K562 (cell line): ENCODE results near the gene CILP. TPM values are rescaled to one million over a fixed set of nuclear protein-coding genes. Genes with fewer than 3 reads are reported as not detected.
A peak's percentile ranks its signal among the peaks of the same experiment; 100 is the strongest.

Experiments
- DPF2 ChIP-seq: fragments of 450-650 bp; IDR thresholded peaks from 2 replicates; pipeline ENCODE4 v1.6.1; 2016
- GATAD2B ChIP-seq: fragments of 450-650 bp; IDR thresholded peaks from 2 replicates; pipeline ENCODE4 v1.6.1; 2017; ENCODE audit warnings: mild to moderate bottlenecking, borderline replicate concordance
- HBP1 ChIP-seq: fragments of 450-650 bp; formaldehyde crosslinking; IDR thresholded peaks from 2 replicates; pipeline ENCODE4 v1.4.0; 2022; ENCODE audit warnings: missing genetic modification characterization
- HCFC1 ChIP-seq: IDR thresholded peaks from 2 replicates; pipeline ENCODE4 v1.6.1; 2012; ENCODE audit warnings: low read depth, low read length, improper control_type of control experiment
- L3MBTL2 ChIP-seq: fragments of 450-650 bp; IDR thresholded peaks from 2 replicates; pipeline ENCODE4 v1.6.1; 2016; ENCODE audit warnings: mild to moderate bottlenecking, moderate library complexity
- MYC ChIP-seq, 2 experiments: fragments of 250-450 bp in 1 of 2; sonication (Bioruptor Pico) in 1 of 2; IDR thresholded peaks; 2 replicates each; pipeline versions ENCODE4 v1.5.1 to v1.6.1; 2012 to 2021; ENCODE audit warnings: low read depth in 2 of 2, borderline replicate concordance in 1 of 2, improper control_type of control experiment in 1 of 2, low read length in 1 of 2, mild to moderate bottlenecking in 1 of 2, moderate library complexity in 1 of 2
- NEUROD1 ChIP-seq: fragments of 150-350 bp; IDR thresholded peaks from 2 replicates; pipeline ENCODE4 v1.6.1; 2014; ENCODE audit warnings: borderline replicate concordance, low read length, low read depth; ENCODE audit not compliant: partially characterized antibody
- NFE2 ChIP-seq: IDR thresholded peaks from 2 replicates; pipeline ENCODE4 v1.6.1; 2014; ENCODE audit warnings: antibody characterized with exemption, low read depth
- NR2C1 ChIP-seq, 2 experiments: fragments of 450-650 bp; IDR thresholded peaks; 2 replicates each; pipeline ENCODE4 v1.6.1; 2017; ENCODE audit warnings: mild to moderate bottlenecking in 2 of 2, antibody characterized with exemption in 1 of 2, inconsistent platforms in 1 of 2, missing compliant biosample characterization in 1 of 2, missing genetic modification characterization in 1 of 2
- PKNOX1 ChIP-seq: fragments of 450-650 bp; IDR thresholded peaks from 2 replicates; pipeline ENCODE4 v1.6.1; 2016
- PURB ChIP-seq: sonication (generic); formaldehyde crosslinking; IDR thresholded peaks from 2 replicates; pipeline ENCODE4 v1.9.0; 2021; ENCODE audit warnings: low read depth, mild to moderate bottlenecking, missing genetic modification reagents
- RBM39 ChIP-seq: fragments of 200-400 bp; formaldehyde crosslinking; optimal IDR thresholded peaks from 2 replicates; pipeline ENCODE3; 2018; ENCODE audit warnings: low read depth, low read length
- SMAD2 ChIP-seq: fragments of 150-350 bp; IDR thresholded peaks from 2 replicates; pipeline ENCODE4 v1.6.1; 2014; ENCODE audit warnings: low read depth, mild to moderate bottlenecking, low read length
- SMARCA4 ChIP-seq: fragments of 450-650 bp; IDR thresholded peaks from 2 replicates; pipeline ENCODE4 v1.6.1; 2016
- TEAD1 ChIP-seq, 2 experiments: fragments of 450-650 bp in 1 of 2; sonication (generic) in 1 of 2; formaldehyde crosslinking; IDR thresholded peaks; 2 replicates each; pipeline versions ENCODE4 v1.4.0 to v1.8.0; 2020 to 2022; ENCODE audit warnings: mild to moderate bottlenecking in 2 of 2, missing genetic modification reagents in 1 of 2
- ZBTB11 ChIP-seq, 3 experiments: fragments of 200-800 bp in 1 of 3; fragments of 250-450 bp in 1 of 3; fragments of 450-650 bp in 1 of 3; sonication (Bioruptor Pico) in 1 of 3; sonication (Bioruptor generic) in 1 of 3; formaldehyde crosslinking in 1 of 3; IDR thresholded peaks; 2 replicates each; pipeline versions ENCODE4 v1.6.1 to v1.8.0; 2016 to 2022; ENCODE audit warnings: mild to moderate bottlenecking in 2 of 3, missing genetic modification characterization in 2 of 3, missing compliant biosample characterization in 1 of 3, moderate library complexity in 1 of 3
- ZNF274 ChIP-seq: IDR thresholded peaks from 2 replicates; pipeline ENCODE4 v1.6.1; 2011; ENCODE audit warnings: low read depth, mild to moderate bottlenecking, low read length, moderate library complexity, borderline replicate concordance
- ZNF444 ChIP-seq: fragments of 250-450 bp; sonication (Bioruptor Pico); IDR thresholded peaks from 2 replicates; pipeline ENCODE4 v1.4.0; 2020; ENCODE audit warnings: mild to moderate bottlenecking, moderate library complexity
- ZNF449 ChIP-seq: fragments of 250-450 bp; sonication (Bioruptor Pico); IDR thresholded peaks from 2 replicates; pipeline ENCODE4 v1.8.0; 2022; ENCODE audit warnings: moderate library complexity, mild to moderate bottlenecking, inconsistent platforms
- polyA plus RNA-seq, 8 experiments: library from polyadenylated mRNA; depleted of rRNA in 4 of 8; stranded (reverse) in 5 of 8; unstranded in 3 of 8; fragments of >200 nt; fragmentation: Nextera tagmentation in 2 of 8; fragmentation: Illumina TruSeq in 1 of 8; extraction: Ambion mirVana in 2 of 8; extraction: Trizol in 1 of 8; gene quantifications; 2 replicates each; pipeline versions ENCODE4 v1.2.1 to v1.2.3, GENCODE V29; 2011 to 2014; ENCODE audit warnings: inconsistent platforms in 1 of 8, missing spikeins in 1 of 8
- total RNA-seq, 7 experiments: library from RNA; depleted of rRNA in 6 of 7; stranded (reverse); fragments of >200 nt in 6 of 7; fragmentation: Illumina TruSeq in 2 of 7; extraction: Trizol in 2 of 7; gene quantifications; 2 replicates each; pipeline versions ENCODE4 v1.2.1 to v1.2.3, GENCODE V29; 2011 to 2021; ENCODE audit warnings: low replicate concordance in 1 of 7

Gene CILP
- total and polyA plus RNA-seq, 9 of the 15 experiments (the other 6 are each of a cell fraction or from before 2014, with no cell fraction given), result 0.03 TPM; not detected in 8

- TF ChIP-seq ZBTB11 (CRISPR knock-in tag; IDR thresholded peaks at IDR 0.05) (peak in 1 of 3 experiments; percentile 33; a peak in 1 of 6 replicates), NEUROD1 (no peak), HCFC1 (no peak), PURB (no peak), RBM39 (no peak), NFE2 (peak; percentile 86), ZNF444 (no peak), ZNF274 (no peak), TEAD1 (CRISPR knock-in tag; IDR thresholded peaks at IDR 0.05) (peak in 1 of 2 experiments; percentile 63; a peak in 2 of 4 replicates), DPF2 (peak; percentile 82; the same call in 1 of the 2 replicates), MYC (IDR thresholded peaks at IDR 0.05; ENCODE audit: low read depth, low read length) (peak; percentile 25; the same call in 1 of the 2 replicates), MYC (CRISPR knock-in tag; IDR thresholded peaks at IDR 0.05; ENCODE audit: borderline replicate concordance, low read depth) (no peak), PKNOX1 (0 out of 2 replicates have a peak, but pooled peaks have one; percentile 14), HBP1 (CRISPR knock-in tag) (no peak), L3MBTL2 (peak; percentile 82), GATAD2B (no peak), SMAD2 (no peak), NR2C1 (IDR thresholded peaks at IDR 0.05) (no peak), NR2C1 (tag; IDR thresholded peaks at IDR 0.05) (peak; percentile 42), SMARCA4 (peak; percentile 74), ZNF449 (CRISPR knock-in tag) (0 out of 2 replicates have a peak, but pooled peaks have one; percentile 10)
Measured at GRCh38 chr15:65217526-65218482, 6.5 kb upstream of the CILP start (continued).
